Body of pancreas (tissue), 4 donors: ENCODE measurements around the gene NUP205.

ENCODE experiments used
- POLR2A ChIP-seq, 3 donors: fragments of 450-650 bp; IDR thresholded peaks; one replicate each; pipeline ENCODE4 v1.6.1; 2016; ENCODE audit warnings: antibody characterized with exemption in 3 of 3, mild to moderate bottlenecking in 2 of 3
- TF ChIP-seq, protein P1 (sequence below), 7 experiments: fragments of 450-650 bp in 4 of 7; fragments of 200-600 bp in 3 of 7; sonication (generic) in 3 of 7; IDR thresholded peaks; one replicate each; pipeline ENCODE4 v1.5.1; 2016 to 2019; ENCODE audit warnings: antibody characterized with exemption in 7 of 7

DNA sequence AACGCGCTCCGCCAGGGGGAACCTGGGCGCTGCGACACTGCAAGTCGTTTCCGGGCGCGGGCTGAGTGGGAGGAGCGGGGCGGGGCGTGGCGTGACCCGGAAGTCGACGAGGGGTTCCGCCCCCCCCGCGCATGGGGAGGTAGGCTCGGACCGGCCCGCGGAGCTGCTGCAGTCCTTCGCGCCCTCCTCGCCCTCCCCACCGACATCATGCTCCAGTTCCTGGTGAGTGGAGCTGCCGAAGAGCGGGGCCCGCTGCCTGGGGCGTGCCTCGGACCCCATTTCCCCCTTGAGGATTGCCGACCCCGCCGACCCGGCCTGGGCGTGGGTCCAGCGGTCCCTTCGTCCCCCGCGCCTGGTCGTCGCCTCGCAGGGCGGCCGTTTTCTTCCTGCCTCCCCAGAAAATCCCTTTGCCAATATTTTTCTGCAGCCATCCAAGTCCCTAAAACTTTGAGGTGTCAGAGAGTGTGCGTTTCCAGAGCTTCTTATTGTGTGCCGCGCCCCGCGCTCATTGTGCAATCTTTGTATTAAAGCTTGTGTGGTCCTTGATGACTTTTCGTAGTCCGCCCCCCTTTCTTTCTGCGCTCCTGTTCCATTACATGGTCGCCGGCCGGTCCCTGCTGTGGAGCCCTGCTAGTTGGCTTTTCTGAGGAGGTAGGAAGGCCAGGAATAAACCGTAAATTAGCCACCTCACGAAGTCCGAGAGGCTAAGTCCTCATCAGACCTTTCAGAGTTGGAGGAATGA lies 104.8 kb downstream of the NUP205 start, which contains the start of gene STMP1:
- TF ChIP-seq POLR2A (IDR thresholded peaks at IDR 0.05): peak; percentile 81 to 95 (median 94)
- TF ChIP-seq, protein P1, sequence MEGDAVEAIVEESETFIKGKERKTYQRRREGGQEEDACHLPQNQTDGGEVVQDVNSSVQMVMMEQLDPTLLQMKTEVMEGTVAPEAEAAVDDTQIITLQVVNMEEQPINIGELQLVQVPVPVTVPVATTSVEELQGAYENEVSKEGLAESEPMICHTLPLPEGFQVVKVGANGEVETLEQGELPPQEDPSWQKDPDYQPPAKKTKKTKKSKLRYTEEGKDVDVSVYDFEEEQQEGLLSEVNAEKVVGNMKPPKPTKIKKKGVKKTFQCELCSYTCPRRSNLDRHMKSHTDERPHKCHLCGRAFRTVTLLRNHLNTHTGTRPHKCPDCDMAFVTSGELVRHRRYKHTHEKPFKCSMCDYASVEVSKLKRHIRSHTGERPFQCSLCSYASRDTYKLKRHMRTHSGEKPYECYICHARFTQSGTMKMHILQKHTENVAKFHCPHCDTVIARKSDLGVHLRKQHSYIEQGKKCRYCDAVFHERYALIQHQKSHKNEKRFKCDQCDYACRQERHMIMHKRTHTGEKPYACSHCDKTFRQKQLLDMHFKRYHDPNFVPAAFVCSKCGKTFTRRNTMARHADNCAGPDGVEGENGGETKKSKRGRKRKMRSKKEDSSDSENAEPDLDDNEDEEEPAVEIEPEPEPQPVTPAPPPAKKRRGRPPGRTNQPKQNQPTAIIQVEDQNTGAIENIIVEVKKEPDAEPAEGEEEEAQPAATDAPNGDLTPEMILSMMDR (IDR thresholded peaks at IDR 0.05): peak; percentile 70 to 93 (median 79)
